ENCODE measurements around the gene PRPF8. TPM values are rescaled to one million over a fixed set of nuclear protein-coding genes. Genes with fewer than 3 reads are reported as not detected.
A peak's percentile ranks its signal among the peaks of the same experiment; 100 is the strongest.

The PRPF8 gene
- total and polyA plus RNA-seq, 10 of the 15 experiments (the other 5 are each of a cell fraction or from before 2014, with no cell fraction given) = 77.2 to 337 (median 162) TPM

DNA sequence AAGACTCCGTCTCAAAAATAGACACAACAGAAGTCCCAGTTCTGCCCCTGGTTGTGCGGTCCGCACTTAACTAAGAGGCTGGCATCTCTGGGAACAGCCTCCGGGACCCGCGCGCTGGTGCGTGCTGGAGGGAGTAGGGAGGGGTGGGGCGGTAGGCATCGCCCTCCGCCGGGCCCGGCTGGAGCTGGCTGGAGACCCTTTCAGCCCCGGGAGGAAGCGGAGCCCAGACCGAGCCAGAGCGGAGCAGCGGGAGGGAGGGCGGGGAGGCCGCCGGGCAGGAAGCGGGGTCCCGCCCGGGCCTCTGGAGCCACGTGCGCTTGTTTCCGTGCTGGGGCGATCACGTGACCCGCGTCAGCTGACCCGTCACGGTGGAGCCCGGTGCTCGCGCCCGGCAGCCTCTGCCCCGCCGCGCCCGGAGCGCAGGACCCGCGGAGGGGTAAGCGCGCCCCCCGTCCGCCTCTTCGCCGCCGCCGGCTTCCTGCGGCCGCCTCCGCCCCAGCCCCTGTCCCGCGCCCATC is 39.7 kb upstream of the PRPF8 start, which contains the start of gene WDR81:
WDR81 (plus strand) TSS at position 354 of the 518 bp plus-strand sequence. CDS start 256 bp downstream, outside the sequence.
- POLR2A ChIA-PET = interaction anchor here (0.6 to 5.1 kb wide), 4 partner anchors 12 to 1987 kb away, joined by 3 to 16 read pairs (median 4); no protein-coding TSS in a partner anchor
- under 1% methylated on average over 32 of the region's 57 CpGs for WGBS (ENCODE audit: insufficient coverage, insufficient replicate concordance, low lambda C conversion rate, missing lambda C conversion rate)
- H3K79me2 ChIP-seq (ENCODE audit: control insufficient read depth, insufficient read depth, low read length) = peaks cover 16% of the 10 kb centered on the region
- DNase-seq (ENCODE audit: low read depth, low spot score) (no peak), FAIRE-seq (peak; percentile 52), ATAC-seq (peak; percentile 69)
- no peaks in the 10 kb centered on the region for H4K20me1 ChIP-seq (ENCODE audit: control insufficient read depth, insufficient read depth)
- H3K4me1 ChIP-seq (ENCODE audit: control insufficient read depth, insufficient read depth, low read length) = peaks cover 28% of the 10 kb centered on the region
- H3K27me3 ChIP-seq (replicated peaks in 1 of 2; ENCODE audit: control insufficient read depth in 2 of 2, insufficient read depth in 2 of 2, low read length in 1 of 2) = no peaks in the 10 kb centered on the region
- peak within 1 kb of the TSS; percentile 86 for H3K4me3 ChIP-seq
- H3K9ac ChIP-seq (ENCODE audit: control insufficient read depth, insufficient read depth, low read length) = peak within 1 kb of the TSS; percentile 82
- no peaks in the 10 kb centered on the region for H3K9me3 ChIP-seq (replicated peaks; ENCODE audit: control insufficient read depth, insufficient read depth, low read length)
- SMC1A ChIA-PET (ENCODE audit: uncharacterized antibody, unreplicated experiment) = interaction anchor here (0.7 to 8.4 kb wide), 4 partner anchors 13 to 141 kb away, joined by 3 to 88 read pairs (median 4); no protein-coding TSS in a partner anchor
- peaks cover 3 to 5% of the 10 kb centered on the region in 2 experiments; a peak in 3 of 4 replicates for H3K36me3 ChIP-seq (ENCODE audit: control insufficient read depth in 2 of 2, insufficient read depth in 2 of 2, low read length in 1 of 2)
- intact Hi-C loops (cut with micrococcal nuclease; ENCODE audit: unreplicated experiment) (loop anchor here (5.0 kb wide), 1 partner anchor 318 kb away; the partner anchor contains the start of gene OVCA2), in situ Hi-C loops (cut with MboI) (loop anchor here (5.0 kb wide), 1 partner anchor 108 kb away; the partner anchor contains the start of gene RPA1)
- H3K4me2 ChIP-seq (ENCODE audit: control insufficient read depth, insufficient read depth) = peak within 1 kb of the TSS; percentile 70
- CTCF ChIA-PET = interaction anchor here (1.4 to 11.0 kb wide), 3 partner anchors 11 to 141 kb away, joined by 3 to 232 read pairs (median 15); no protein-coding TSS in a partner anchor
- BruUV-seq (replicated peaks) = no TSS peak
- peak within 1 kb of the TSS; percentile 95 for H3K27ac ChIP-seq (ENCODE audit: control insufficient read depth, insufficient read depth)
- H2AFZ ChIP-seq (ENCODE audit: control insufficient read depth, low read depth, low read length) = peak within 1 kb of the TSS; percentile 76
- RAD21 ChIA-PET (ENCODE audit: unreplicated experiment) = interaction anchor here (1.0 to 5.7 kb wide), 4 partner anchors 12 to 153 kb away, joined by 3 to 80 read pairs (median 16); no protein-coding TSS in a partner anchor
- no peak for TF ChIP-seq SPI1 (IDR thresholded peaks at IDR 0.05; ENCODE audit: borderline replicate concordance, insufficient read depth, low read depth, low read length)
- TF ChIP-seq ZSCAN29 (IDR thresholded peaks at IDR 0.05) = peak; percentile 35; the same call in 1 of the 2 replicates
- peak; percentile 24 for TF ChIP-seq PBX3 (IDR thresholded peaks at IDR 0.05; ENCODE audit: insufficient replicate concordance, low read depth, low read length)
- peak; percentile 51 for TF ChIP-seq HCFC1 (IDR thresholded peaks at IDR 0.05; ENCODE audit: low read length)
- peak; percentile 72 for TF ChIP-seq DPF2 (IDR thresholded peaks at IDR 0.05)
- peak; percentile 96 for TF ChIP-seq SIN3A (IDR thresholded peaks at IDR 0.05; ENCODE audit: low read depth, low read length)
- TF ChIP-seq POLR2A (IDR thresholded peaks at IDR 0.05; ENCODE audit: low read depth, low read length) = peak; percentile 65
- TF ChIP-seq TARDBP (IDR thresholded peaks at IDR 0.05; ENCODE audit: borderline replicate concordance) = no peak
- no peak for TF ChIP-seq HDAC2 (IDR thresholded peaks at IDR 0.05)
- TF ChIP-seq SMARCA5 (IDR thresholded peaks at IDR 0.05) = 0 out of 2 replicates have a peak, but pooled peaks have one; percentile 67
- TF ChIP-seq RAD51 (IDR thresholded peaks at IDR 0.05) = peak; percentile 98
- TF ChIP-seq, protein P1, sequence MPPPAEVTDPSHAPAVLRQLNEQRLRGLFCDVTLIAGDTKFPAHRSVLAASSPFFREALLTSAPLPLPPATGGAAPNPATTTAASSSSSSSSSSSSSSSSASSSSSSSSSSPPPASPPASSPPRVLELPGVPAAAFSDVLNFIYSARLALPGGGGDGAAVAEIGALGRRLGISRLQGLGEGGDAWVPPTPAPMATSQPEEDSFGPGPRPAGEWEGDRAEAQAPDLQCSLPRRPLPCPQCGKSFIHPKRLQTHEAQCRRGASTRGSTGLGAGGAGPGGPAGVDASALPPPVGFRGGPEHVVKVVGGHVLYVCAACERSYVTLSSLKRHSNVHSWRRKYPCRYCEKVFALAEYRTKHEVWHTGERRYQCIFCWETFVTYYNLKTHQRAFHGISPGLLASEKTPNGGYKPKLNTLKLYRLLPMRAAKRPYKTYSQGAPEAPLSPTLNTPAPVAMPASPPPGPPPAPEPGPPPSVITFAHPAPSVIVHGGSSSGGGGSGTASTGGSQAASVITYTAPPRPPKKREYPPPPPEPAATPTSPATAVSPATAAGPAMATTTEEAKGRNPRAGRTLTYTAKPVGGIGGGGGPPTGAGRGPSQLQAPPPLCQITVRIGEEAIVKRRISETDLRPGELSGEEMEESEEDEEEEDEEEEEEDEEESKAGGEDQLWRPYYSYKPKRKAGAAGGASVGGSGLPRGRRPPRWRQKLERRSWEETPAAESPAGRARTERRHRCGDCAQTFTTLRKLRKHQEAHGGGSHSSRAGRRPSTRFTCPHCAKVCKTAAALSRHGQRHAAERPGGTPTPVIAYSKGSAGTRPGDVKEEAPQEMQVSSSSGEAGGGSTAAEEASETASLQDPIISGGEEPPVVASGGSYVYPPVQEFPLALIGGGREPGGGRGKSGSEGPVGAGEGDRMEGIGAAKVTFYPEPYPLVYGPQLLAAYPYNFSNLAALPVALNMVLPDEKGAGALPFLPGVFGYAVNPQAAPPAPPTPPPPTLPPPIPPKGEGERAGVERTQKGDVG (CRISPR knock-in tag; IDR thresholded peaks at IDR 0.05) = peak; percentile 76; the same call in 1 of the 2 replicates
- peak; percentile 94 for TF ChIP-seq MXI1 (IDR thresholded peaks at IDR 0.05; ENCODE audit: low read depth, low read length)
- TF ChIP-seq MEF2B (IDR thresholded peaks at IDR 0.05; ENCODE audit: partially characterized antibody, poor library complexity, severe bottlenecking) = peak; percentile 45
- peak; percentile 77; the same call in 1 of the 2 replicates for TF ChIP-seq LARP7 (IDR thresholded peaks at IDR 0.05)
- 0 out of 4 replicates have a peak, but pooled peaks of 1 of the 2 experiments have one; percentile 8 for TF ChIP-seq SRF (IDR thresholded peaks at IDR 0.05; ENCODE audit: low read depth in 2 of 2, low read length in 2 of 2)
- TF ChIP-seq, protein P2, sequence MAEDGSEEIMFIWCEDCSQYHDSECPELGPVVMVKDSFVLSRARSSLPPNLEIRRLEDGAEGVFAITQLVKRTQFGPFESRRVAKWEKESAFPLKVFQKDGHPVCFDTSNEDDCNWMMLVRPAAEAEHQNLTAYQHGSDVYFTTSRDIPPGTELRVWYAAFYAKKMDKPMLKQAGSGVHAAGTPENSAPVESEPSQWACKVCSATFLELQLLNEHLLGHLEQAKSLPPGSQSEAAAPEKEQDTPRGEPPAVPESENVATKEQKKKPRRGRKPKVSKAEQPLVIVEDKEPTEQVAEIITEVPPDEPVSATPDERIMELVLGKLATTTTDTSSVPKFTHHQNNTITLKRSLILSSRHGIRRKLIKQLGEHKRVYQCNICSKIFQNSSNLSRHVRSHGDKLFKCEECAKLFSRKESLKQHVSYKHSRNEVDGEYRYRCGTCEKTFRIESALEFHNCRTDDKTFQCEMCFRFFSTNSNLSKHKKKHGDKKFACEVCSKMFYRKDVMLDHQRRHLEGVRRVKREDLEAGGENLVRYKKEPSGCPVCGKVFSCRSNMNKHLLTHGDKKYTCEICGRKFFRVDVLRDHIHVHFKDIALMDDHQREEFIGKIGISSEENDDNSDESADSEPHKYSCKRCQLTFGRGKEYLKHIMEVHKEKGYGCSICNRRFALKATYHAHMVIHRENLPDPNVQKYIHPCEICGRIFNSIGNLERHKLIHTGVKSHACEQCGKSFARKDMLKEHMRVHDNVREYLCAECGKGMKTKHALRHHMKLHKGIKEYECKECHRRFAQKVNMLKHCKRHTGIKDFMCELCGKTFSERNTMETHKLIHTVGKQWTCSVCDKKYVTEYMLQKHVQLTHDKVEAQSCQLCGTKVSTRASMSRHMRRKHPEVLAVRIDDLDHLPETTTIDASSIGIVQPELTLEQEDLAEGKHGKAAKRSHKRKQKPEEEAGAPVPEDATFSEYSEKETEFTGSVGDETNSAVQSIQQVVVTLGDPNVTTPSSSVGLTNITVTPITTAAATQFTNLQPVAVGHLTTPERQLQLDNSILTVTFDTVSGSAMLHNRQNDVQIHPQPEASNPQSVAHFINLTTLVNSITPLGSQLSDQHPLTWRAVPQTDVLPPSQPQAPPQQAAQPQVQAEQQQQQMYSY (CRISPR knock-in tag; IDR thresholded peaks at IDR 0.05) = peak; percentile 85
